GM12872 (cell line): ENCODE measurements around the gene ANTXR1.

Experiments used
- CTCF ChIP-seq: IDR thresholded peaks from 3 replicates; pipeline ENCODE4 v1.5.1; 2011; ENCODE audit warnings: low read depth, mild to moderate bottlenecking, low read length, moderate library complexity; ENCODE audit not compliant: insufficient read depth

ANTXR1 gene

DNA sequence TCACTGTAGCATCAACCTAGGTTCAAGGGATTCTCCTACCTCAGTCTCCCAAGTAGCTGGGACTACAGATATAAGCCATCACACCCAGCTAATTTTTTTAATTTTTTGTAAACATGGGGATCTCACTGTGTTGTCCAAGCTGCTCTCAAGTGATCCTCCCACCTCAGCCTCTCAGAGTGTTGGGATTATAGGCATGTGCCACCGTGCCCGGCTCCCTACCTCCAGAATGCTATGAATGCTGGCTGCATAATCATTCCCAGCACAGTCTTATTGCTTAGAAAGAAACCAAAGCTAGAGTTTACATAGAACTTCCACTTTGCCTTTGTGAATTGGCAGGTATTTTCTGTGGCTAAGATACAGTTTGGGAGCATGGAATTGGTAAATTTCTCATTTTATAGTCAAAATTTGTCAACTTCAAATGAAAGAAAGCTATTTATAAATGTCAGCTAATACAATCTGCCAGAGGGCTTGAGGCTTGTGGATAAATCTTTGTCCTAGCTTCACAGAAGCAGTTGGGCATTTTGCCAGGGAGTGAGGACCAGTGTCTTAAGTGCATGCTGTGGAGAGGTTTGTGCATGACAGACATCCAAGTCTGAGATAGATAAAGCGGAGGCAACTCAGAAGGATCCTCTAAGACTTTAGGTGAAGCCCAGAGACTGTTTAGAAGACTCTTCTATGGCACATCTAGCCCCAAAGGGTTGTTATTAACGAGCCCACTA lies 175.4 kb downstream of the ANTXR1 start:
- TF ChIP-seq CTCF = no peak

- TF ChIP-seq CTCF = no peak
Measured at GRCh38 chr2:69190743-69191404, 177.9 kb downstream of the ANTXR1 start.

DNA sequence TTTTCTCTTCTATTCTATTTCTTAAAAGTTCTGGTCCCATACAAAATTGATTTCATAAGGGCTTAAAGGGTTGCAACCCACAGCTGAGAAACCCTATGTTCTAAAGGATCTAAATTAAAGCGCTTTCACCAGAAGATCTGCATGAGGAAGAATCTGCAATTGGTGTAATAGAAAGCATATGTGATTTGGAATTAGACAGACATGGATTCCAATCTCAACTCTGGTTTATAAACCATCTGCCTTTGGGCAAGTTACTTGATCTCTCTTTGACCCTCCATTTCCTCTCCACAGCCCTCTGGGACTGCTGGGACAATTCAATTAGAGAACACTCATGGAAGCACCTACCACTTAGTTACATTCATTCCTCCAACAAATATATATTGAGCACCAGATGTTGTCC lies 178.7 kb downstream of the ANTXR1 start:
- no peak for TF ChIP-seq CTCF

- TF ChIP-seq CTCF = no peak
Measured at GRCh38 chr2:69192176-69192945, 179.4 kb downstream of the ANTXR1 start.

- TF ChIP-seq CTCF = no peak
Measured at GRCh38 chr2:69195706-69196105, 182.7 kb downstream of the ANTXR1 start.

DNA sequence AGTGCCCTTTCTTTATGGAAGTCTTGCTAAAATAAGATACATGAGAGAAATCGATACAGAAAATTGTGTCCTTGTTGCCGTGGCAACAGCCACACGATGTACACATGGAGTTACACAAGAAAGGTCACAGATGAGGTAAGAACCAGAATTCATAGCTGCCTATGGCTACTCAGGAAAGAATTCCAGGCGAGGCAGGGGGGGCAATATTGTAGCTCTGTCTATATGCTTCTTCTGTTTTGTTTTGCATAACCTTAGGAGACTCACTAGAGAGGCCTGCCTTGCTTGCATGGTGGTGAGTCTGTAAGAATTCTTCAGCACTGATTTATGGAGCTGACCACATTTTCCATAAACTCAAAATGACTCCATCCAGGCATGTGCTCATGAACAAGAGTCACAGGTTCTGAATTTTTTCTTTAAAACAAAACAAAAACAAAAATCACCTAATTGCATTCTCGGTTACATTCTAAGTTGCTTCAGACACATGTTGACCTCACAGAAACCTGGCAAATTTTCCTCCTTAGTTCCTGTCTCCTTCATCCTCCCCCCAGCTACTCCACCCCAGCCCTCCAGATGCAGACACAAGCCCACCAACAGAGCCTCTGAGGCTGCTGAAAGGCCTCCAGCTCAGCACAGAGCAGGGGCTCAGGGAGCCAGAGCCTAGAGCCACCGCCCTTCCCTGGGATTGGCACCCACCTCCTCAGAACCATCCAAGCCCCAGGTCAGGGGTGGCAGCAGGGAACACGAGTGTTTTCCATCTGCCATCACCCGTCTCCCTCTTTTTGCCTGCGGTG lies 183.5 kb downstream of the ANTXR1 start:
- TF ChIP-seq CTCF = no peak

GRCh38 chr2:69200107-69200520 lies 187.1 kb downstream of the ANTXR1 start:
- TF ChIP-seq CTCF = no peak
